NK-92 (cell line): ENCODE measurements around the gene FHIT.

Source experiments
- DNase-seq: peaks from one replicate; lab custom pipeline; 2025; ENCODE audit not compliant: unreplicated experiment; lab: John Stamatoyannopoulos, UW

Gene FHIT

DNA sequence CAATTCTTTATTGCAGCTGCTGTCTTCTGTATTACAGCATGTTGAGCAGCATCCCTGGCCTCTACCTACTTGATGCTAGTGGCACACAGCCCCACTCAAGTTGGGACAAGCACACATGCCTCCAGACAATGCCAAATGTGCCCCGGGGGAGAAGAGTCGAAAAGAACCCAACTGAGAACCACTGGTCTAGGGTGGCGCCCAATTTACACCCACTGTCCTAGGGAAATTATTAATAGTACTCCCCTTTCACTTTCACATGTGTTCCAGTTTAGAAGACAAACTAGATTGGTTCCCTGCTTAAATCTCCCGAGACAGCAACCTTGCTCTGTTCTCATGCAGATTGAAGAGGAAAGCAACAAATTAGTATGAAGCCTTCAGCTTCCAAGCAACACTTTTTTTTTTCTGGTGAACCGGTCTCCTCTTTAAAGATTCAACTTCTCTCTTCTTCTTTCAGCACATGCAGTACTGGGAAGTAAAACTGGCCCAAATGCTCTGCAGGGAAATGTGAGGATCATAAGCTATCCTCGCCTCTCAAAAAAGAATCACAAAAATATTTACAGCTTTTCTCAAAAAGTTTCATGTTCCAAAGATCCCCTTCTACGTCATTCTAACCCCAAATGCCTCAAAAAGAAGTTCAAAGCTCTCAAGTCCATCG lies 1377.5 kb downstream of the FHIT start:
- no peak for DNase-seq

DNA sequence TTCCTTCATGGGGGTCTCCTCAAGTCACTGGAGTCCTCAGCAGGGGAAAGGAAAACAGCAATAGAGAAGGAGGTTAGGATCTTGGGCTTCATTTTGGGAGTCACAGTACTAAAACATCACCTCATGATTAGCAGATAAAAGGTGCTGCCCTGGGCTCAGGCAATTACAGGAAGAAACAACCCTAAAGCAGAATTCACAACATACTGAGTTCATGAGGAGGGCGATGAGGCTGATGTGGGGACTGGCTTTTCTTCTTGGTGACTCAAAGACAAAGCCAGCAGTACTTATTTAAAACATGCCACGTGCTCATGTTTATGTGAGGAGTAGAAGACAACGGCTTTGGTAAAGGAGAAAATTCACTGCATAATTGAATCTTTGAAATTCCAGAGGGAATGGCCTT lies 1379.1 kb downstream of the FHIT start:
- DNase-seq, result no peak

DNA sequence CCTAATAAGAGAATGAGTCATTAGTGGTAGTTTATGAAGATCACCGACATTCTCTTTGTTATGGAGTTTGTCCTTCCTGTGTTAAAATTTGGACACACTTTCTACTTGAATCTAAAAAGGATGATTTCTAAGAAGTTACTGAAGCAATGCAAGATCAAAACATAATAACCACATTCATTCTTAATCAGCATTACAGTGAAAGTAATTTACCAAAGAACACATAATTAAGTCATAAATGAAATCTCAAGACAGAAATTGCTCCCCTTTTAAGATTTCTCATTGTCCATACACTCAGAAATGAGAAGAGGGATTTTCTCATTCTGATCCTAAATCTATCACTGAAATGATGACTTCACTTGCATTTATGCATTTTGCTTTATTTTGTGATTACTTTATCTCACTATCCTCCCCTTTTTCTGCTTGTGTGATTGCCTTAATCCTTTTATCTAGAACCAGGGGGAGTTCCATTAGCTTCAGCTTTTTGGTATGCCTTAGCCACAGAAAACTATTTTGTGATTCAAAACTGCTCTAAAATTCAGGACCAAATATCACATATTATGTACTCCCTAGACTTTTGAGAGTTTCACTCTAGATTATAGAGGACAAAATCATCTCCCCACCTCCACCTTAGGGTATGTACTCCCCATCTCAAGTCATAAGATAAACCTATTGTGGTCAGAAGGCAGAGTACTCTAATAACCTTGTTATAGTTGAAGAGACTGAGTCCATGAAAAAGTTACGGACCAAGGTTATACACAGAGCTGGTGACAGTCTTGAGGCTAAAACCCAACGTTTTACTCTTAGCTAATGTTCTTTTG lies 1383.9 kb downstream of the FHIT start:
- no peak for DNase-seq

DNA sequence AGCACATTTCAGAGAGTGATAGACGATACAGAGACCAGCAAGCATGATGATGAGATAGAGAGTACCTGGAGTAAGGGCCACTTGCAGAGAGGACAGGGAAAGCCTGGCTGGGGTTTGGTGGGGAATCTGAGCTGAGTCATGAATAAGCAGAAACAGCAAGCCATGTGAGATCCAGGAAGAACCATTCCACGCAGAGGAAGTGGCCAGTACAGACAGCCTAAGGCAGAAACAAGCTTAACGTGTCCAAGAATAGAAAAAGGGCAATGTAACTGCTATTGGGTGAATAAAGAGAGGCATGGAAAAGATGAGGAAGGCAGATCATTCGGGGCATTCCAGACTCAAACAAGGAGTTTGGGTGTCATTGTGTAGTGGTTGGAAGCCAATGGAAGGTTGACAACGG lies 1385.2 kb downstream of the FHIT start:
- DNase-seq, result no peak

DNA sequence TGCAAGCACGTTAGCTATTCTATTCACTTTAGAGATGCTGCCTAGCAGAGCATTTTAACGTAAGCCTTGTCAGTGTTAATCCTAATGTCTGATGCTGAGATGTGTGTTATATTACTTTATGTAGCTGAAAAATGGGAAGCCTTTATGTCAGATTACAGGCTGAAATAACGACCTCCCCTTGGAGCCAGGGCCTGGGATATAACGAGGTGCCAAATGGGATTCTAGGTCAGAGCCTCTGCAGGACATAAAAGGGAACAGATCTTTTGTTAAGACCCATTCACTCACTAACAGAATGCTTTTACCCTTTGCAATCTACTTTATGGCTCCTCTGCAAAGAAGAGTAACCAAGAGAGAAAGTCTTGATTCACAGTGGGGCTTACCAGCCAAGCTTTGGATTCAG lies 1385.9 kb downstream of the FHIT start:
- DNase-seq, result no peak

DNA sequence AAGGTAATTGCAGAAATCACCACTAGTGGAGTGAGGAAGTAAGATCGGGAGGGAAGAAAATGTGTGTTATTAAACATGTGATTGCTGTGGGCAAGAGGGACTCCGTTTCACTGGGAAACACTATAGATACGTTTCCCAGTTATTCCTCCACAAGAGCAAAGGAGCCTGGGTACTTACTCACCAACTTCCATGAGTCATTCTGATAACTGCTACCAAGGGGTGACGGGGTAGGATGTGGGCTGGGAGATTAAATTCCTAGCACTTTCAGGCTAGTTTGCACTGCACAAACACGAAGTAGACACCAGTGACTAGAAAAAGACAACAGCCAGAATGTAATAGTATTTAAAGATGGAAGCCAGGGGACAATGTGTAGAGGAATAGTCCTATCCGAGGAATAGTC lies 1388.6 kb downstream of the FHIT start:
- DNase-seq, result no peak

DNA sequence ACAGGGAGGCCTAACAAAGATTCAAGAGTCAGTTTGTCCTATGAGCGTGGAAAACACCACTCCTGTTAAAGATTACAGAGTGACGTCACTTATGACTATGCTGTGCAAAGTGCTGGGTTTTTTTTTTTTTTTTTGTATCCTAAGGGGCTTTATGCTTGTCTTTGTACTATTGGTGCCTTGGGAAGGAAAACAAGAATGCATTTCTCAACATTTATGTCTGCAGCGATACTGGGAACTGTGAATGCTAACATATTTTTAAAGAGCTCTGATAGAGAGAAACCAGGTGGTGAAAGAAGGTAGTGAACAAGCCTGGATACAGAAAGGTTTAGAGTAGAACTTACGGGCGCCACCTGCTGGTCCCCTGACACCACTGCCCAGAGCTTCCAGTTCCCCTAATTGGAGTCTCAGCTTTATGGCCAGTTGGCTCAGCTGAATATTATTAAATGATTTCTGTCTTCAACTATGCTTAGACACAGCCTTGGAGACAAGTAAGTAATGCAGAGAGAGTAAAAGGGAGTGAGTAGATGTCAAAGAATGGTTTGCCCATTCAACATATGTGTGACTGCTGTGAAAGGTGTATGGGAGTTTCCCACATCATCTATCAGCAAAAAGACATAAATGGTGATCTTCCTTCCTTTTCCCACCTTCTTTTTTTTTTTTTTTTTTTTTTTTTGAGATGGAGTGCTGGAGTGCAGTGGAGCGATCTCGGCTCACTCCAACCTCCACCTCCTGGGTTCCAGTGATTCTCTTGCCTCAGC lies 1393.5 kb downstream of the FHIT start:
- DNase-seq, result no peak

DNA sequence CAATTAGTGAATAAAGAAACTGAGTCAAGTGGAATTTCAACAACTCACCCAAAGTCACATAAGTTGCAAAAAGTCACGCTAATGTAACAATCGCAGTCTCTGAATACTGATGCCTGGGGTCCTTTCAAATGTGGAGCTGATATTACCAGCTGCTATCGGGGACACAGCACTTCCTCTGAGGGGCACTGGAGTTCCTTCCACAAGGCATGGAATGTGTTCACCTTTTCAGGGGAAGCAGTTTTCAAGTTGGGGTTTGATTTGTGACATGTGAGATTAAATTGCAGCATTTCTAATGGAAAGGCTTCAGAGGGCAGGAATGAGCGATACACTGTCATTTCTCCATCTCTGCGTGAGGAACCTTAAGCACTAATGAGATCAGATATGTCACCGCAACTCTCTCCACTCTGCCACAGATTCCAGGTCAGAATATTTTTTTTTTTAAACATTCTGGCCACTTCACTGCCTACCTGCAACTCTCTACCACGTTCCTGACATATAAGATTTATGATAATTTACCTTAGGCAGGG lies 1394.3 kb downstream of the FHIT start:
- DNase-seq, result no peak

DNA sequence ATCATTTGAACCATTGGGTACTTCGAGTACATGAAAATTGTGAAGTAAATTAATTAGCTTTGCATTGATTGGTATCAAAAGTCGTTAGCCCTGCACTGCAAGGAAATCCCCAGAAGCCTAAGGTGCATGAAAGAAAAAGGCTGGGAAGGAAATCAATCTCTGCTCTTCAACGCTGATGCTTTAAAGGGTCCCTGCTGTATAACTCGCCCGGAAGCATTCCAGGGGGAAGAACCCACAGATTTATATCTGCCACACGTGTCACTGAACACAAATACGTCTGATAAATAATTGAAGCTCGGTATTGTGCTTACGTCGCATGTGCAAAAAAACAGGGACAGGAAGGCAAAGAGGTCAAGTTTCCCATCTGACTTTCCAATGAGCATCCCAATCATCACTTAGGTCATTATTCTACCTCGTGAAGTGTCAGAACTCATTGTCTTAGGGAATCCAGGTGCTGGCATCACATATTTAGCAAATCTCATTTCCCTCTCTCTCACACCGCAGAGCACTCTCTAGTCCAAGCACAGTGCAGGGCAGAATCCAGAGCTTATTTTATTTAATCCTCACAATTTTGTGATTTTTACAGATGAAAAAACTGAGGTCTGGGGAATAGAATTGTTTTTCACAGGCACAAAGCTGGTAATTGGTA lies 1397.1 kb downstream of the FHIT start:
- no peak for DNase-seq

DNA sequence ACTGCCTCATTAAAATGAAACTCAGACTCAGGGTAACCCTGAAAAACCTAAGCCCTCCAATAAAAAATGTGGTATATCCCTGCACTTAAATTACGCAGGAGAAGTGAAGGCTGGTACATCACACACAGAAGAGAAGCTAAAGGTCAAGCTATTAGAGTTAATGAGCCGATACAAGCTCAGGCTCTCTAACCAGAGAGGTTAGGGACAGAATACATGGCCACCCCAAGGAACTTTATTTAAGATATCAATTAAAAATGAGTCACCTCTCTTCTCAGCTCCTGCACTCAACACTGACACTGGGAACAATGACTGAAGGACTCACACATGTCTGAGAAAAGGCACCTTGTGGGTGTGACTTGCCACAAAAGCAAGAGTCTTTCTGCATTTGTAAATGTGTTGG lies 1400.8 kb downstream of the FHIT start:
- DNase-seq, result no peak

DNA sequence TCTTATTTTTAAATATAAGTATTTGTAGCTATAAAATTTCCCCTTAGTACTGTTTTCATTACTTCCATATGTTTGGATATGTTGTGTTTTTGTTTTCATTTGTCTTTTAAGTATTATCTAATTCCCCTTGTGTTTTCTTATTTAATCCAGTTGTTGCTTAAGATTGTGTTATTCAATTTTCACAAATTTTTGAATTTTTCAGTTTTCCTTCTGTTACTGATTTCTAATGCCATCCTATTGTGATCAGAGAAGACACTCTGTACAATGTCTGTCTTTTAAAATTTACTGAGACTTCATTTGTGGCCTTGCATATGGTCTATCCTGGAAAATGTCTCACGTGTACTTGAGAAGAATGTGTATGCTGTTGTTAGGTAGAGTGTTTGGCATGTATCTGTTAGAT lies 1405.9 kb downstream of the FHIT start:
- DNase-seq, result no peak

DNA sequence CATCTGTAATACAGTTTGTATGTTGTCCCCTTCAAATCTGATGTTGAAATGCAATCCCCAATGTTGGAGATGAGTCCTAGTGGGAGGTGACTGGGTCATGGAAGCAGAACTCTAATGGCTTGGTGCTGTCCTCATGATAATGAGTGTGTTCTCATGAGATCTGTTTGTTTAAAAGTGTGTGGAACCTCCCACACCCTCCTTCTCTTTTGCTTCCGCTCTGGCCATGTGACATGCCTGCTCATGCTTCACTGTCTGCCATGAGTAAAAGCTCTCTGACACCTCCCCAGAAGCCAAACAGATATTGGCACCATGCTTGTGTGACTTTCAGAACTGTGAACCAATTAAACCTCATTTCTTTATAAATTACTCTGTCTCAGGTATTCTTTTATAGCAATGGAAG lies 1407.4 kb downstream of the FHIT start:
- DNase-seq, result no peak

DNA sequence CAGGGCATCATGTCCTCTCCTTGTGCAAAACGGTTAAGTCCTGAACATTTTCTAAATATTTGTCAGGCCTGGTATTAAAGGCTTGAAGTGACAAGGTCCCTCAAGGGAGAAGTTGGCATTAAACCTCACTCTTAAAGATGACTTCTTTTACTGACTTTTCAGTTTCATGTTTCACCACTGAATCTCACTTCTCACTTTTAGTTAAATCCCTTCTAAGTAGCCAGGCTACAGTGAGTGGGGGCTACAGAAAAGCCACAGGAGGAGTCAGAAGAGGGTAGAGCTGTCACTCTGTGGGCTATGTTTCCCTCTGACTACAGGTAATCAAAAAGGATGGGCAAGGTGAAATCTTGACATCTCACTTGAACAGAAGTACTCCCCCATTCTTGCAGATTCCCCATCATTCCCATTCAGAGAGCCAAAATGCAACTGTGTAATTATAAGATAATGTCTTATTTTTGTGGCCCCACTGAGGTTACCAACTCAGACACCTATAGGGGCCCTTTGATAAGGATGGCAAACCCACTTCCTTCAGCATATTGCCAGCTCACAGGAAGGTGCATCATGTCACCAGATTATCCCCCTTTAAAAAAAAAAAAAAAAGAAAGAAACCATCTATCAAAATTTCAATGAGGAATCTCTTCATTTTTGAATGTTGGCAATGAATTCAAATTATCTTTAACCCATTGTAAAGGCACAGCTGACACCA lies 1411.3 kb downstream of the FHIT start:
- DNase-seq, result no peak

DNA sequence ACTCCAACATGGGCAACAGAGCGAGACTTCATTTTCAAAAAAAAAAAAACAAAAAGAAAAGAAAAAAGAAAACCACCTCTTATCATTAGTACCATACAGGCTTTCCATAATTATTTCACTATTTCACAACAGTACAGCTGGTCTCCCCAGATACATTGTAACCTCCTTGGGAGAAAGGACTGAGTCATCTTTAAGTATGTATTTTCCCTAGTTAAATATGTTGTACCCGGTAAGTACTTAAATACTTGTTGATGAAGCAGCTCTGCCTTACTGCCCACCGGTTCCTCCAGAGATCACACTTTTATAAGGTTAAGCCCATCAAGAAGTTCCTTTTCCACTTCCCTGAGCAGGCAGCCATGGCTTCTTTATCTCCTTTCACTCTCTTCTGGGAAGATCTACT lies 1412.0 kb downstream of the FHIT start:
- DNase-seq, result no peak

DNA sequence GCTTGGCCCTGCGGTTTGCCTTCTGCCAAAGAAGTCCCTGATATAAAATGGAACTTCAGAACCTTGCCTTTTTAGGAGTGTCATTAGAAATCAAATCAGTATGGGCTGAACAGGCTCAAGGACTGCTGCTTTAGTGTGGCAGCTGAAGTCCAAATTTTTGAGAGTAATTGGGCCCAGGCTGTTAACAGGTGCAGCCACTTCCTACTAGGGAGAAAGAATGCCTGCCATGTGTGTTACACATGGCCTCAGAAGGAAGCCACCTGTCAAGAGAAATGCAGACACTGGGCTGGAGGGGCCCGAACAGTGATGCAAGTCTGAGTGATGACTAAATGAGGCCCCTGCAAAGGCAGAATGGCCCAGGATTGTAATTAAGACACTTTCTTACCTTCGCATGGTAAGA lies 1414.7 kb downstream of the FHIT start:
- no peak for DNase-seq

DNA sequence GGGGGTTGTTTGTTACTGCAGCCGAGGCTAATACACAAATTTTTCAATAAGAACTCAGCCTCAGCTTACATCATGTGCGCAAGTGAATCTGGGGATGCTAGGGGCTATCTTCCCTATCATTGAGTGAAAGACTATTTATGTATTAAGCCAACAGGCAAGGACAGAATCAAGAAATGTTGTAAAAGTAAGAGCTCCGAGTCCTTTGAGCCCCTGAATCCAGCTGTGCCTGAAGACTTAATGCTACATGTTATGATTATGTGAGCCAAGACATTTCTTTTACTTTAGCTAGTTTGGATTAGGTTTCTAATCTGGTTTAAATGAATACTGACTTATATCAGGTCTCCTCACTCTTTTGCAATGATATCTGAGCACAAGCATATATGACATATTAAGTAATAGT lies 1418.5 kb downstream of the FHIT start:
- DNase-seq, result no peak

DNA sequence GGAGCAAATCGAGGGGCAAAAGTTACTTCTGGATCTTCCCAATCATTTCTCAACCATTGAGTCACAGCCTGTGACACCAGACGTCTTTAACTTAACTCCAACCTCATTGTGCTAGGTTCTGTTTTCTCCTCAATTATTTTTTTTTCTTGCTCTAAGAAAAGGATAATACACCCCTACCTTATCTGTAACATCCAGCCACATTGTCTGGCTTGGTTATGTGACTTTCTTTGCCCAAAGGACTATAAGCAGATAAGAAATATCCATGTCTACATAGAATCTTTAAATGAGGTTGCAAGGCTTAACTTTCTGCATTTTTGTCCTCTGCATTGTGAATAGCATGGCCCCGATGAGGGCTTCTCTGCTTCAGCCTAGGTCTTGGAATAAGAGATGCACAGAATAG lies 1419.0 kb downstream of the FHIT start:
- DNase-seq, result no peak

DNA sequence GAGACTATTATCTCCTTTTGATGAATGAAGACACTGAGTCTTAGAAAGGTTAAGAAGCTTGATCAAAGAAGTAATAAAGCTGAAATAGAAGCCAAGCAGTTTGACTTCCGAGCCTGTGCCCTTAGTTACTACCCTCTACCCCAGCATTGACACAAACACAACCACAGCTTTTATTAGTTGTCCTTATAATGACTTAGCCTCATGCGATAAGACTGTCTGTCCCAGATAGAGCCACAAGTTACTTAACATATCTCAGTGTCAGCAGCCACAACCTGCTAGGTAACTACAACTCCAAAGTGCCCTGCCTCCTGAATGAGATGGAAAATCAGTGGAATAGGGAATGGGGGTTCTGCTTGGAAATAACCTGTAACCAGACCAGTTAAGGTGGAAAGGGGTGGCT lies 1419.9 kb downstream of the FHIT start:
- no peak for DNase-seq

DNA sequence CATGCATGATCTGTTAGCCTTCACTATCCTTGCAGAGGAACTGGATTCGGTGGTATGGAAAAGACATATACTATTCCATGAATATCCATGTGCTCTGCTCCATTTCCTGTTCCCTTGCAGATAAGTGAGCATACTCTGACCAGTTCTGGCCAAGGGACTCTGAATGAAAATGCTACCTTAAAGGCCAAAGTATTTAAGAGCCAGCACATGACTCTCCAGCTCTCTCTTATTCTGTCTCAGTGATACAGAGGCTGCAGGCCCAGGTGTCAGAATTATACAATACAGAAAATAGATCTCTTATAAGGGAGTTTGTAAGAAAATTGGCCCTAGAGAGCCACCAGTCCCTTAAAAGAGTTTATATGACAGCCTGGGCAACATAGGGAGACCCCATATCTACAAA lies 1421.7 kb downstream of the FHIT start:
- no peak for DNase-seq

DNA sequence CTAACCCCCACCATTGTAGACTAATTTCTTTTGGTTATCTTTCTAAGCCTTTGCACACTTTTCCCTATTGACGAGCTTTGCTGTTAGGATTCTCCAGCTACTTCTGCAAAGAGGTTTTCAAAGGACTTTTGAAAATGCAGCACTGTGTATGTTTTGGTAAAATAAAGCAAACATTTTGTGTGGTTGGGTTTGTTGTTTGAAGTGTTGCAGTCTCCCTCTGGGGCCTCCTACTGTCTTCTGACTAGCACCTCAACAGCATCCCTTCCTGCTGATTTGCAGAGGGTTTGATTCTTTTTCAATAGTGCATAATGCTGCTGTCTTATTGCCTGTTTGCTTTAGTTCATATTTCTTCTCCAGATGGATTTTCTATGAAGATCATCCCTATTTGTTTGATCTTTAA lies 1426.4 kb downstream of the FHIT start:
- DNase-seq, result no peak

DNA sequence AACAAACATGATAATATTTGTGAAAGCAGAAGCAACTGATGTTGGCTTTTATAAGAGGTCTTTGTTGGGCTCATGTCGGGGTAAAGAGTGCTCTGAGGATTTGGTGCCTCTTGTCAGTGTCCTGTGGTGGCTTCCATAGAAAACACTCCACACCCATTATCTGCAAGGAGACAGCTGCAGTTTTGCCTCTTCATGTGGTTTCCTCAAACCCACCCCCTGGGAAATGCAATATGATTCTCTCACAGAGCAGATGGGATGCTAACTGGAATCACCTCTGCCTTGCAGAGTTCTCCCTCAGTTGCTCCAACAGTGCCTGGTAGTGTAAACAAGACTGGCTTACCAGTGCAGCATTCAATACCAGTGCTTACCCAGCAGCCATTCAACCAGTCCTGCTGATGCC lies 1430.0 kb downstream of the FHIT start:
- no peak for DNase-seq
